OCI-LY1 (cell line): ENCODE measurements around the gene ATP2C1.

Experiments
- H2AFZ ChIP-seq: fragments of 200-600 bp; sonication (generic), shearing (Covaris generic); 2 replicates; pipeline ENCODE4 v1.6.0; 2014; ENCODE audit warnings: antibody characterized with exemption, mild to moderate bottlenecking, low read length
- H3F3A ChIP-seq: fragments of 200-600 bp; sonication (generic), shearing (Covaris generic); 2 replicates; pipeline ENCODE4 v1.6.0; 2014; ENCODE audit warnings: mild to moderate bottlenecking, antibody characterized with exemption, low read length, moderate library complexity; ENCODE audit not compliant: insufficient read depth
- H3K27ac ChIP-seq: fragments of 200-600 bp; sonication (generic); 2 replicates; pipeline ENCODE4 v1.5.1; 2014; ENCODE audit warnings: low read length, mixed run types, mild to moderate bottlenecking, low read depth; ENCODE audit not compliant: poor library complexity, severe bottlenecking
- H3K27me3 ChIP-seq: fragments of 200-600 bp; sonication (generic); 2 replicates; pipeline ENCODE4 v1.6.0; 2014; ENCODE audit warnings: antibody characterized with exemption, mild to moderate bottlenecking, low read length, moderate library complexity; ENCODE audit not compliant: insufficient read depth
- H3K36me3 ChIP-seq: fragments of 200-600 bp; sonication (generic); 2 replicates; pipeline ENCODE4 v1.6.1; 2014; ENCODE audit warnings: mild to moderate bottlenecking, antibody characterized with exemption, low read length, moderate library complexity, mixed read lengths; ENCODE audit not compliant: insufficient read depth
- H3K4me1 ChIP-seq: fragments of 200-600 bp; sonication (generic); 2 replicates; pipeline ENCODE4 v1.5.1; 2014; ENCODE audit warnings: mild to moderate bottlenecking, low read length, moderate library complexity; ENCODE audit not compliant: insufficient read depth, severe bottlenecking
- H3K4me2 ChIP-seq: fragments of 200-600 bp; sonication (generic), shearing (Covaris generic); 2 replicates; pipeline ENCODE4 v1.6.1; 2014; ENCODE audit warnings: low read length
- H3K4me3 ChIP-seq: fragments of 200-600 bp; sonication (generic); 2 replicates; pipeline ENCODE4 v1.5.1; 2014; ENCODE audit warnings: low read length, low read depth, mild to moderate bottlenecking, mixed read lengths; ENCODE audit not compliant: poor library complexity, severe bottlenecking
- H3K79me2 ChIP-seq: fragments of 200-600 bp; shearing (Covaris generic); 2 replicates; pipeline ENCODE4 v1.6.1; 2016; ENCODE audit warnings: mixed run types, low read length, mixed read lengths; ENCODE audit not compliant: insufficient read depth
- H3K9ac ChIP-seq: fragments of 200-600 bp; sonication (generic), shearing (Covaris generic); 2 replicates; pipeline ENCODE4 v1.6.1; 2014; ENCODE audit warnings: mild to moderate bottlenecking, low read length, mixed read lengths
- H3K9me2 ChIP-seq: fragments of 200-600 bp; sonication (generic), shearing (Covaris generic); 2 replicates; pipeline ENCODE4 v1.6.1; 2014; ENCODE audit warnings: low read depth, mild to moderate bottlenecking, low read length, mixed read lengths
- H3K9me3 ChIP-seq: fragments of 200-600 bp; shearing (Covaris generic); 2 replicates; pipeline ENCODE4 v1.6.1; 2014; ENCODE audit warnings: low read length, mixed read lengths
- H4K20me1 ChIP-seq: fragments of 200-600 bp; sonication (generic), shearing (Covaris generic); 2 replicates; pipeline ENCODE4 v1.6.0; 2016; ENCODE audit warnings: mild to moderate bottlenecking, low read length; ENCODE audit not compliant: insufficient read depth
- EZH2 ChIP-seq: fragments of 200-600 bp; sonication (generic), shearing (Covaris generic); IDR thresholded peaks from 2 replicates; pipeline ENCODE4 v1.8.0; 2017; ENCODE audit warnings: borderline replicate concordance, mixed run types, mild to moderate bottlenecking, antibody characterized with exemption, low read length, moderate library complexity, mixed read lengths
- TF ChIP-seq, protein P1 (sequence below): fragments of 200-600 bp; sonication (generic), shearing (Covaris generic); IDR thresholded peaks from 2 replicates; pipeline ENCODE4 v1.5.1; 2017; ENCODE audit warnings: mild to moderate bottlenecking, antibody characterized with exemption, low read length, moderate library complexity, mixed read lengths

ATP2C1 gene

DNA sequence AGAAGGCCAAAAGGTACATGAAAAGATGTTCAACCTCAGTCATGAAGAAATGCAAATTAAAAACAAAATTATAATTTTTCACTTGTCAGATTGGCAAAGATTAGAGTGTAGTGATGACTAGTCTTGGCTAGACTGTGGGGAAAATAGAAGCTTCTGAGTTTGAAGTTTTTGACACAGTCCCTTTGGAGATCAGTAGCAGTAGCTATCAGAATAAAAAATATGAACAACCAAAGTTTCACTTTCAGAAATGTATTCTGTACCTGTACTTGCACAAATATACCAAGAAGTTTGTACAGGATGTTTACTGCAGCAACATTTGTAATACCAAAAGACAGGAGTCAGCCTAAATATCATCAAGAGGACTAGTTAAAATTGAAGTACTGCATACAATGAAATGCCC, 14.1 kb downstream of the ATP2C1 start:
- no peak for TF ChIP-seq EZH2
- TF ChIP-seq, protein P1, sequence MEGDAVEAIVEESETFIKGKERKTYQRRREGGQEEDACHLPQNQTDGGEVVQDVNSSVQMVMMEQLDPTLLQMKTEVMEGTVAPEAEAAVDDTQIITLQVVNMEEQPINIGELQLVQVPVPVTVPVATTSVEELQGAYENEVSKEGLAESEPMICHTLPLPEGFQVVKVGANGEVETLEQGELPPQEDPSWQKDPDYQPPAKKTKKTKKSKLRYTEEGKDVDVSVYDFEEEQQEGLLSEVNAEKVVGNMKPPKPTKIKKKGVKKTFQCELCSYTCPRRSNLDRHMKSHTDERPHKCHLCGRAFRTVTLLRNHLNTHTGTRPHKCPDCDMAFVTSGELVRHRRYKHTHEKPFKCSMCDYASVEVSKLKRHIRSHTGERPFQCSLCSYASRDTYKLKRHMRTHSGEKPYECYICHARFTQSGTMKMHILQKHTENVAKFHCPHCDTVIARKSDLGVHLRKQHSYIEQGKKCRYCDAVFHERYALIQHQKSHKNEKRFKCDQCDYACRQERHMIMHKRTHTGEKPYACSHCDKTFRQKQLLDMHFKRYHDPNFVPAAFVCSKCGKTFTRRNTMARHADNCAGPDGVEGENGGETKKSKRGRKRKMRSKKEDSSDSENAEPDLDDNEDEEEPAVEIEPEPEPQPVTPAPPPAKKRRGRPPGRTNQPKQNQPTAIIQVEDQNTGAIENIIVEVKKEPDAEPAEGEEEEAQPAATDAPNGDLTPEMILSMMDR = no peak
- Histone ChIP-seq H3K27ac (no peak overlapping the region), H4K20me1 (no peaks in the 10 kb centered on the region), H3K27me3 (no peaks in the 10 kb centered on the region), H3K9me3 (peaks cover 12% of the 10 kb centered on the region; the same call in 1 of the 2 replicates), H3K4me1 (peaks cover 13% of the 10 kb centered on the region), H3F3A (no peaks in the 10 kb centered on the region), H3K36me3 (peaks cover 13% of the 10 kb centered on the region), H3K4me3 (no peak overlapping the region), H3K9ac (no peak overlapping the region), H3K4me2 (no peak overlapping the region), H2AFZ (no peak overlapping the region), H3K9me2 (no peaks in the 10 kb centered on the region), H3K79me2 (peaks cover 70% of the 10 kb centered on the region)

DNA sequence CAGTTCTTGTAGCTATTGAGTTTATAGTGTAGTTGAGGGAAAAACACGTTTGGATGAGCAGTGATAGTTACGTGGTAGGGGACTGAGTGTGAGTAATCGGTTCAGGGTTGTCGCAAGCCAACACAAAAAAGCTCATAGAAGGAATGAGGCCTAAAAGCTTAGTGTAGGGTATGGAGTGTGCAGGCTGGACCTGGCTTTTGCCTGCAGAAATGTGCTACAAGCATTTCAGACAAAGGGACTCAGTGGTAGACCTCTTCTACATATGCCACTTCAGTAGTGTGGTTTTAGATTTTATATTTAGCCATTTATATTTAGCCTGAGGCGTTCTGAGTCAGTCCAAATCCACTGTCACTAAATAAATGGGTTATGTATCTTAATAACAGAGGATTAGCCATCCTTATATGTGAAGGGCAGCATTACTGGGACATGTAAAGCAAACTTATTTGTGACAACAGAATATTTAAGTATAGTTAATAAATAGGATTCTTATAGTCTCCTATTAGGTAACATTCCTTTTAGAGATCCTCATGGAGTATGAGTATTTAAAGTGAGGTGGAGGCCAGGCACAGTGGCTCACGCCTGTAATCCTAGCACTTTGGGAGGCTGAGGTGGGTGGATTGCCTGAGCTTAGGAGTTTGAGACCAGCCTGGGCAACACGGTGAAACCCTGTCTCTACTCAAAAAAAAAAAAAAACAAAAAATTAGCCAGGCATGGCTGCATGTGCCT, 21.8 kb downstream of the ATP2C1 start:
- peak overlapping the region; percentile 68 for H3K27ac ChIP-seq
- no peaks in the 10 kb centered on the region for H3K27me3 ChIP-seq
- H3K9me2 ChIP-seq = no peaks in the 10 kb centered on the region
- H3K79me2 ChIP-seq = peaks cover 68% of the 10 kb centered on the region
- no peak for TF ChIP-seq EZH2
- TF ChIP-seq, protein P1 = no peak
- peaks cover 18% of the 10 kb centered on the region for H3K9me3 ChIP-seq
- no peaks in the 10 kb centered on the region for H4K20me1 ChIP-seq
- H3F3A ChIP-seq = no peaks in the 10 kb centered on the region
- H3K4me1 ChIP-seq = peaks cover 23% of the 10 kb centered on the region
- peaks cover 21% of the 10 kb centered on the region for H3K36me3 ChIP-seq
- H3K4me2 ChIP-seq = no peak overlapping the region; the same call in 1 of the 2 replicates
- no peak overlapping the region for H2AFZ ChIP-seq
- H3K9ac ChIP-seq = no peak overlapping the region
- no peak overlapping the region for H3K4me3 ChIP-seq

DNA sequence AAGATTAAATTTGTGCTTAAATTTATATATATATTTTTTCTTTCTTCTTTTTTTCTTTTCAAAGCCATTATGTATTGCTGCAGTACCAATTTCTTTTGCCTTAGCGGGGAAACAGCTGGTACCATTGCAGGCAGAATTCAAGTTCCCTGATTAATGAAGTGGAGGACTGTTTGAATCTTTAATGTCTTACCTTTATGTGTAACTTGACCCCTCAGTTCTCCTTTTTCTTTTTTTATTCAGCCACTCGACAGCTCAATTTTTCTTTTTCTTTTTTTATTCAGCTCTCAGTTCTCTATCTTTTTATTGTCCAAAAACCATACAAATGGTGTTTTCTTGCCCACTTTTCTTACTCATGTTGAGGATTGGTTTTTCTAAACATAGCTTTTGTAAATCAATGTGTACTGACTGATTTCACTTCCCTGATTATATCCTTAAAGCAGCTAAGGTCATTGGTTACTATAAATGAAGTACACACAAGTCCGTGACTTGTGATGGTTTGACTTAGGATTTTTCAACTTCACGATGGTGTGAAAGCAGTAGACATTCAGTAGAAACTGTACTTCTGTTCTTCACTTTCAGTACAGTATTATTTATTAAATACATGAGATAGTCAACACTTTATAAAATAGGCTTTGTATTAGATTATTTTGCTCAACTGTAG, 22.8 kb downstream of the ATP2C1 start:
- H3K27me3 ChIP-seq = no peaks in the 10 kb centered on the region
- no peak overlapping the region for H3K4me3 ChIP-seq
- H3K9ac ChIP-seq = 0 out of 2 replicates have a peak overlapping the region, but pooled peaks have one; percentile 21
- H3K4me2 ChIP-seq = peak overlapping the region; percentile 54; the same call in 1 of the 2 replicates
- no peaks in the 10 kb centered on the region for H3K9me2 ChIP-seq
- H3K4me1 ChIP-seq = peaks cover 23% of the 10 kb centered on the region
- H3K27ac ChIP-seq = peak overlapping the region; percentile 68
- peaks cover 21% of the 10 kb centered on the region for H3K36me3 ChIP-seq
- H3F3A ChIP-seq = no peaks in the 10 kb centered on the region
- H3K9me3 ChIP-seq = peaks cover 22% of the 10 kb centered on the region
- H4K20me1 ChIP-seq = no peaks in the 10 kb centered on the region
- peaks cover 77% of the 10 kb centered on the region for H3K79me2 ChIP-seq
- H2AFZ ChIP-seq = no peak overlapping the region
- TF ChIP-seq, protein P1 = no peak
- no peak for TF ChIP-seq EZH2
